Measurements from ENCODE around the gene IFNG-AS1.

- TF ChIP-seq TARDBP (IDR thresholded peaks at IDR 0.05) (no peak), PKNOX1 (IDR thresholded peaks at IDR 0.05) (no peak)
Measured at GRCh38 chr12:67993143-67993542, 3.9 kb downstream of the IFNG-AS1 start.

Data from HEK293T (cell line).